A549 (cell line): ENCODE measurements around the gene PDK2.

Experiments used
- BCL3 ChIP-seq: fragments of >200 bp; sonication (Bioruptor Twin); formaldehyde crosslinking; IDR thresholded peaks from 3 replicates; pipeline ENCODE4 v1.6.1; 2016
- CTCF ChIP-seq: fragments of >200 bp; sonication (Bioruptor Twin); formaldehyde crosslinking; IDR thresholded peaks from 3 replicates; pipeline ENCODE4 v1.5.1; 2016
- HDAC2 ChIP-seq: fragments of 200-600 bp; sonication (generic); IDR thresholded peaks from 2 replicates; pipeline ENCODE4 v1.6.1; 2016
- JUNB ChIP-seq: fragments of >200 bp; sonication (Bioruptor Twin); formaldehyde crosslinking; IDR thresholded peaks from 2 replicates; pipeline ENCODE4 v1.6.1; 2016
- KDM1A ChIP-seq: fragments of 200-600 bp; sonication (generic); IDR thresholded peaks from 2 replicates; pipeline ENCODE4 v1.6.1; 2016; ENCODE audit warnings: low read depth, mild to moderate bottlenecking
- MAFK ChIP-seq: fragments of 450-650 bp; IDR thresholded peaks from 2 replicates; pipeline ENCODE4 v1.6.1; 2014; ENCODE audit not compliant: partially characterized antibody
- MYC ChIP-seq: IDR thresholded peaks from 2 replicates; pipeline ENCODE4 v1.6.1; 2012; ENCODE audit warnings: mild to moderate bottlenecking, inconsistent platforms, low read length, improper control_type of control experiment, borderline replicate concordance
- POLR2A ChIP-seq: IDR thresholded peaks from 2 replicates; pipeline ENCODE4 v1.6.1; 2012; ENCODE audit warnings: mild to moderate bottlenecking, low read length
- REST ChIP-seq: fragments of 200-600 bp; sonication (generic); IDR thresholded peaks from 2 replicates; pipeline ENCODE4 v1.6.1; 2016; ENCODE audit warnings: antibody characterized with exemption, mild to moderate bottlenecking, moderate library complexity
- SREBF2 ChIP-seq: fragments of 450-650 bp; IDR thresholded peaks from 2 replicates; pipeline ENCODE4 v1.6.1; 2014; ENCODE audit warnings: mild to moderate bottlenecking, moderate library complexity
- TP53 ChIP-seq: fragments of 250-450 bp; sonication (Bioruptor Pico); IDR thresholded peaks from 2 replicates; pipeline ENCODE4 v1.5.0; 2021; ENCODE audit warnings: mild to moderate bottlenecking, moderate library complexity
- USF2 ChIP-seq: fragments of 450-650 bp; IDR thresholded peaks from 2 replicates; pipeline ENCODE4 v1.6.1; 2014; ENCODE audit warnings: antibody characterized with exemption

- TF ChIP-seq REST (no peak), CTCF (no peak), BCL3 (no peak), POLR2A (no peak), HDAC2 (no peak), USF2 (no peak), TP53 (CRISPR knock-in tag) (no peak), MAFK (no peak), SREBF2 (no peak), MYC (no peak), KDM1A (no peak), JUNB (no peak)
Measured at GRCh38 chr17:50152736-50153135, 57.6 kb downstream of the PDK2 start.
